ENCODE data around the gene MTIF2.
"Not testable (repeated sequence)": the region's sequence is repeated elsewhere in the genome, so short reads cannot be mapped to it uniquely, and the experiment has no call there.

MTIF2 gene

DNA sequence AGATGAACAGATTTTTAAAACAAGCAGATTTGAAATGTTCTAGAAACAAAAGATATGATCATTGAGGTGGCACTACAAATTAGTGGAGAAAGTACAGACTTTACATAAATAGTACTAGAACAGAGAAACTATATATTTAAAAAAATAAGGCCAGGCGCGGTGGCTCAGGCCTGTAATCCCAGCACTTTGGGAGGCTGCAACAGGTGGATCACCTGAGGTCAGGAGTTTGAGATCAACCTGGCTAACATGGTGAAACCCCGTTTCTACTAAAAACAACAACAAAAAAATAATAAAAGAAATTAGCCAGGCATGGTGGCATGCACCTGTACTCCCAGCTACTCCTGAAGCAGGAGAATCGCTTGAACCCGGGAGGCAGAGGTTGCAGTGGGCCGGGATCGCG lies 82.2 kb downstream of the MTIF2 start:
- DNase-seq = not testable (repeated sequence)

Data from activated T-cell treated with anti-CD3 and anti-CD28 coated beads, Interleukin-2, amount 50 U/mL, for 48 hours (primary cell).